SW480 (cell line): ENCODE results near the gene HELZ.

Source experiments
- DNase-seq: peaks from one replicate; pipeline ENCODE4 v3.0.0-alpha.2; 2016; ENCODE audit warnings: low spot score

HELZ gene

DNA sequence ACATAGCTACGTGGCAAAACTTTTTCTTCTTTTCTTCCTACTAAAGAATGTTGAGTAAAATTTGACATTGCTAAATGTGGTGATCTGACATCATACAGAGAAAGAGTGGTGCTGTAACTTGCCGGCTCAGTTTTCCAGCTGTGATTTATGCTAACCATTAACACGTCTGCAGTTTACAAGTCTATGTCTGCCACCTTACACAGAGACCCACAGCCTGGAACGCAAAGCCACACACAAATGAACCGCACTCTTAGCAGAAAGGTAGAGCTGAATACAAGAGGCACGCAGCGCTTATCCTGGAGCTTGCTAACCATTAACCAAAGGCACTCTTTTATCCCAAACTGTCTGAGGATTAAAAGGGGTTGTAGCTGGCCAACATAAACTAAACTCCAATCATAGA, 168.7 kb downstream of the HELZ start:
- DNase-seq = peak; percentile 34

DNA sequence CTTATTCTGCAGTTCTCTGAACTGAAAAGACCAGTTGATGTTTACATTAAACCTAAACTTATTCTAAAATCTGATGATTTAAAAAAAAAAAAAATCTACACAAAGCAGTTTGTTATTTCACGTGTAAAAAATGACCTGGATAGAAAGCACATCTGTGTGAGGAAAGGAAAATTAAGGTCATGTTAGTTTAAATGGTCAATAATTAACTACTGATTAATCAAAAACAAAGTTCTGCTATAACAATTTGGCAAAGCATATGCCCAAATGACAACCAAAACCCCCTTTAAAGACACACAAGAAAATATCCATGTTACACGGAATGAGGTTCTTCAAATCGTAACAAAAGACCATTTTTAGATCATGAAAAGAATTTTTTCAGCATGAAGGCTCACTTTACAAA, 170.2 kb downstream of the HELZ start:
- DNase-seq = no peak

GRCh38 chr17:67072885-67073284, 172.1 kb downstream of the HELZ start:
- DNase-seq = no peak

GRCh38 chr17:67071595-67071994, 173.4 kb downstream of the HELZ start:
- no peak for DNase-seq

GRCh38 chr17:67069603-67070136, 175.3 kb downstream of the HELZ start:
- no peak for DNase-seq

GRCh38 chr17:67068999-67069398, 176.0 kb downstream of the HELZ start:
- DNase-seq = no peak

DNA sequence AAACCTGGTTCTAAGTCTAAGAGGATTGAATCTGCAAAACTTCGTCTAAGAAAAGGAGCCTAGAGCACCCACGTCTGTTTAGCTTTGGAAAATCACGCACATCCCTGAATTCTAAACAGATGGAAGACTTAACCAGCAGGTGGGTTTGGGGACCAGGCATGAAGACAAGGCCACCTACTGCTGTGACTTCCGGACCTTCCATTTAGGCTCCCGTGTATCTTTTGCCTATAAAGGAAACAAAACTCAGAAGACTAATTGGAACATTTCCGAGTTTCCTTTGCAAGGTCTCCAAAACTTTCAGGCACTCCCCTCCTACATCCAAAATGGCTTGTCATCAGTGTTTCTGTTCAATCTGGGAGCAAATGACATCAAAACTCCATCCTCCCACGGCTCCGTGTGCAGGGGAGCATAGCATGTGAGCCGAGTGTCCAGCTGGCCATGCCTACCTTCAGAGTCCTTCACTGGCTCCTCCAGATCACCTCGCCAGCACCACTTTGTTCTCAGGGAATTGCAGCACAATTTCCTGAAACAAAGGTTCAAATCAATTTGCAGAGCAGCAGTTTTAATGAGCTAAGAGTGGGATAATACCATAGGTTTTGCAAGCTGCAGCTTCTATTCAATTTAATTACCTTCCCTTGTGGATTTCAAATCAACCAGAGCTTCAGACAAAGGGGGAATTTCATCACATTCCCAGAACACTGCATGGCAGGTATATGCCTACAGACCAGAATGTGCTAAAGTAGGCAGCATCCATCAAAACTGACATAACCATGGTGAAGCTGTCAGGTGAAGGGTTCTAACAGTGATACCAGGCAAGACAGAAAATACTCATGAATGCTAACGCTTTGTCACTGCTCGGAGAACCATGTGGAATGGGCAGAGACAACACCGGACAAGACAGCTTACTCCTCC, 177.2 kb downstream of the HELZ start:
- DNase-seq = no peak

GRCh38 chr17:67066717-67067116, 178.3 kb downstream of the HELZ start:
- no peak for DNase-seq

DNA sequence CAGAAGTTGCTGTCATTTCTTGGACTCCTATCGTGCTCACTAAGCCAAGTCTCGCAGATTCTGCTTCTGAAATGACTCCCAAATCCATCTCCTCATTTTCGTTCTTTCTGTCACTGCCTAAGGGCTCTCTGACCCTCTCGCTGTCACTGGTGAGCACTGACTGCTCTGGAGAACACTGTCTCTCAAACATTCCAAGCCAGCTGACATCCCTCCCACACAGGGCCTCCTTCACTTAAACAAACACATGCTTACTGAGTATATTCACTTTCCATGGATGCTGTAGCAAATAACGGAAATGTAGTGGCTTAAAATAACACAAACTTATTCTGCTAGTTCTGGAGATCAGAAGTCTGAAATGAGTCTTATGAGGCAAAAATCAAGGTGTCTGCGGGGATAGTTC, 181.9 kb downstream of the HELZ start:
- no peak for DNase-seq

GRCh38 chr17:67059372-67059771, 185.6 kb downstream of the HELZ start:
- no peak for DNase-seq

GRCh38 chr17:67058036-67058435, 187.0 kb downstream of the HELZ start:
- no peak for DNase-seq

GRCh38 chr17:67056746-67057490, 188.1 kb downstream of the HELZ start:
- no peak for DNase-seq

DNA sequence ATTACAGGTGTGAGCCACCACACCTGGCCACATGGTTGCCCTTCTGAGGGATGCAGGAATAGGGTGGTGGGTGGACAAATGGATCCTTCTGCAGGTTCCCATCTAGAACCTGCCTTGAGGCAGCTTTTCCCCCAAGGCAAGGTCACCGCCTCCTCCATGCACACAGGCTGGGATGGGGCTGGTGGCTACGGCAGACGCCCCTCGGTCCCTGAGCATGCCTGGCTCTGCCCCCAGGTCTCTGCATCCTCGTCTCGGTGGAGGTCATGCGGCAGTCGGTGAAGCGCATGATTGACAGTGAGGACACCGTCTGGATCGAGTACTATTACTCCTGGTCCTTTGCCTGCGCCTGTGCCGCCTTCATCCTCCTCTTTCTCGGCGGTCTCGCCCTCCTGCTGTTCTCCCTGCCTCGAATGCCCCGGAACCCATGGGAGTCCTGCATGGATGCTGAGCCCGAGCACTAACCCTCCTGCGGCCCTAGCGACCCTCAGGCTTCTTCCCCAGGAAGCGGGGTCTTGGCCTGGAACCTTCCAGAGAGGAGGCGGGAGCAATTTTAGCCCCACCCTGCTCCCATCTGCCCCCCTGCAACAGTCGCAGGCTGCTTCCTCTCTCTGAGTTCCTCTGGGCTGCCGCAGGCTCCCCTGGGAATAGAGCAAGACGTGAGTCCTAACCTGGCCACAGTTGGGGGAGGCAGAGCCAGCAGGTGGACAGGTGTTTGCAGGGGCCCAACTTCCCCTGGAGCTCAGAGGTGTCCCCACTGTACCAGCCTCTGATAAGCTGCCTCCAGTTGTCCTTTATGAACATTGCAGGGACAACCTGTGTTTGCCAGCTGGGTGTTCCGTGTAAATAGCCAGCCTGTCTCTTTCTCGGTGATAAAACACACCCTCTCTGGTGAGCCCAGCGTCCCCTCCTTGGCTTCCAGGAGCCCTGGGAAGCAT, 188.9 kb downstream of the HELZ start:
- DNase-seq = no peak

DNA sequence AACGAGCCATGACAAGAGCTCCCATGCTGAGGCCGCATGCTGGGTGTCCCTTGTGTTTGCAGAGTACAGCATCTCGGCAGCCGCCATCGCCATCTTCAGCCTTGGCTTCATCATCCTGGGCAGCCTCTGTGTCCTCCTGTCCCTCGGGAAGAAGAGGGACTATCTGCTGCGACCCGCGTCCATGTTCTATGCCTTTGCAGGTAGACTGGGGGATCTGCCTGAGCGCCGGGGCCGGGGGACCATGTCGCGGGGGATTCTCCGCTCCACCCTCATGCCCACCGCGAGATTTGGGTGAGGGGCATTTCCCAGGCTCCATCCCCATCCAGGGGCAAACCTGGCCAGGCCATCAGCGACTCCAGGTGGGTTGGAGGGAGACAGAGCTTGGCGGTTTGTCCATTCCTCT, 190.0 kb downstream of the HELZ start:
- DNase-seq = no peak

- DNase-seq = no peak
Observed at GRCh38 chr17:67054608-67055007, 190.4 kb downstream of the HELZ start.

DNA sequence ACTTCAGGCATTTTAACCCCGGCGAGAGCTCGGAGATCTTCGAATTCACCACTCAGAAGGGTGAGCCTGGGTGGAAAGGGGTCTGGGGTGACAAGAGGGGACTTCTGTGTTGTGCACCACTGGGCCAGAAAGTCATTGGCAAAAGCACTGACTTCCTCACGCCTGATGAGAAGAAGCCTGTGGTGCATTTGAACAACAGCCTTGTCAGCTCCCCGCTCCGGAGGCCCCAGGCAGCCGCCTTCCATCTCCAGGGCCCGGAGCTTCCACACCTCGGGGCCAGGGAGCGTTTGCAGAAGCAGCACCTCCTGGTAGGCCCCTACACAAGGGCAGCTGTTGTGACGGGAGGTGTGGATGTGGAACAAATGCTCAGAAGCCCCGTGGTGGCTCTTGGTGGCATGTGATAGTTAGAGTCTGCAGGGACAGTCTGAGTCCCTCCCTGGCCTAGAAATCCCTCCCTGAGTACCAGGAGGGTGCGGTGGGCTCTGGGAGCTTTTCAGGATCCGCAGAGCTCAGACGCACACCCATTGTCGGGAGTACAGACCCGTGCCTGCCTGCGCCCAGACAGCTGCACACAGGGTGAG, 190.9 kb downstream of the HELZ start:
- no peak for DNase-seq

DNA sequence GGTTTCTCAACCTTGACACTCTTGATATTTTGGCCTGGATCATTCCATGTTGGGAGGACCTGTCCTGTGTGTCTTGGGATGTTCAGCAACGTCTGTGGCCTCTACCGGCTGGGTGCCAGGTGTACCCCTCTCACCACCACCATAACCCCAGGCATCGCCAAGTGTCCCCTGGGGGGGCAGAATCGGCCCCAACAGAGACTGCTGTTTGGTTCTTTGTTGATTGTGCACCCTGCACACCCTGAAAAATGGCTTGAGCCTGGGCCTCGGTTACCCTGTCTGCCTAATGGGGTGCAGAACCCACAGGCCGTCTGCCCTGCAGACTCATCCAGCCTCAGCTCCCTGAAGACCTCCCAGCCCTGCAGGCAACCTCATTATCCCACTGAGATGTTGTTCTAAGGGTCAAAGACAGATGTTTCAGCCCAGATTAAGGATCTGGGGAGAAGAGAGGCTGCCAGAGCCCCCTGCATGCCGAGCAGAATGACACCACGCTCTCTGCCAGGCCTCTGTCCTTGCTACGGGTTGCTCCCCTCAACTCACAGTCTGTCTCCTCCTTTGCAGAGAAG, 191.5 kb downstream of the HELZ start:
- DNase-seq = no peak

DNA sequence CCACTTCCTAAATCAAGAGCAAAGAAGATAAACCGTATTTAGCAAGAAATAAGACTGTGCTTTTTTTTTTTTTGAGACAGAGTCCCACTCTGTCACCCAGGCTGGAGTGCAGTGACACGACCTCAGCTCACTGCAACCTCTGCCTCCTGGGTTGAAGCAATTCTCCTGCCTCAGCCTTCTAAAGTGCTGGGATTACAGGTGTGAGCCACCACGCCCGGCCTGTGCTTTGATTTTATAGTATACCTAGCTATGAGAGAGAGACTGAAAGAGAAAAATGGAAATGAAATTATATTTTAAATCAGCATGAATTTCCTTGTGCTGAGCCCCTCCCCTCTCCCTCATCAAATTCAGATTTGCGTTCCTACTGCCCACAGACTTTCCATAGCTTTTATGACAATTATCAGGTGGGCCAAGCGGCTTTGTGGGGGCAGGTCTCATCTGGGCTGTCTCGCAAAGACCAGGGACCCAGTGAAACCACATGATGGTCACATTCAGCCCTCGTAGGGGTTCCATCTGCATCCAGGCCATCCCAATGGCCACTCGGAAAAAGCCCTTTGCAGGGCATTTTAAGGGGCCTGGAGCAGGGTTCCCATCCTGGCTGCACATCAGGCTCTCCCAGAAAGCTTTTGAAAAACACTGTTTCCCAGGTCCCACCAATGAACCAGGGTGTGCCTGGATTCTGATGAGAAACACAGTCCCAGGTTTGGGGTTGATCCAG, 192.1 kb downstream of the HELZ start:
- DNase-seq = no peak

DNA sequence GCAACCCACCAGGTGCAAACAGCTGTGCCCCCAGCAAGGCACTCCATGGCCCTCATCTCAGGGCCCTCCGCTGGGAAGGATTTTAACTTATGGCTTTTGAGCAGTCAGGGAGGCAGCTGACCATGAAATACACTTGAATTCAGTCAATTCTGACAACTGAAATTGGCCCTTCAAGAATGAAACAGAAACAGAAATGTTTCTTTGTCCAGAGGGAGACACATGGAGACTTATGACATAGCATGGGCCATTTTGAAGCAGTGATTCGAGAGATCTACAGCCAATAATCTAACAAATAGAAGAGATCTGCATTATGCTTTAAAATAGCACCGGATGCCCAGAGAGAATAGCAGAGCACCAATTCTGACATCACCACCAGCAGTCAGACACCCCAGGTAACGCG, 193.2 kb downstream of the HELZ start:
- no peak for DNase-seq

DNA sequence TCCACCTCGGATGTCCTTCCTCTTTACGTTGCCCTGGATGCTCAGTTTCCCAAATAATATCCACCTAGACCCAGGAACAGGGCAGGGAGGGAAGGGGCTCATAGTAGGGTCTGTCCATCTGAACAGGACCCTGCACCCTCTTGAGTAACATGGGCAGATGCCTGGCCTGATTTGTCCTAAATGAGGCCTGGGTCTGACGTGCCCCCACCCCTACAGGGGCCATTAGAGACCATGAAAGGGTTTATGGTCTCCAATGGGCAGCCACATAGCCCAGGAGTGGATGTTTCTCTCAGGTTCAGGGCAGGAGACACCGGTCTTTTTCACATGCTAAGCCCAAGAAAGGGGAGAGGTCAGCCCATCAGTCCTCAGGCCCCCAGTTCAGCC, 193.8 kb downstream of the HELZ start:
- DNase-seq = no peak
